ENCODE results near the gene CCNYL1.

- TF ChIP-seq POLR2A (IDR thresholded peaks at IDR 0.05; ENCODE audit: low read depth, low read length): no peak
- TF ChIP-seq POLR2AphosphoS5 (IDR thresholded peaks at IDR 0.05; ENCODE audit: low read depth, low read length): no peak
Measured at GRCh38 chr2:207782238-207783030, 71.0 kb downstream of the CCNYL1 start.

Data from GM12891 (cell line).